GM13976 (cell line): Measurements from ENCODE around the gene MECR.
"Not testable (repeated sequence)": the region's sequence is repeated elsewhere in the genome, so short reads cannot be mapped to it uniquely, and the experiment has no call there.

Experiments
- DNase-seq: peaks from one replicate; pipeline ENCODE4 v3.0.0; 2012; ENCODE audit warnings: low spot score
- CTCF ChIP-seq: IDR thresholded peaks from 2 replicates; pipeline ENCODE4 v1.5.1; 2012; ENCODE audit warnings: borderline replicate concordance, mild to moderate bottlenecking; ENCODE audit not compliant: insufficient read depth; ENCODE audit errors: extremely low read depth, missing control alignments, control extremely low read depth
- in situ Hi-C: fragments of 300-500 bp; cut with MboI; formaldehyde crosslinking; loops from one replicate; pipeline ENCODE4 v1.12.0; 2022; ENCODE audit warnings: low sequenced_read_pairs, mixed read lengths, inconsistent platforms; ENCODE audit not compliant: unreplicated experiment

MECR gene

GRCh38 chr1:29237129-29237821, 6.5 kb upstream of the MECR start:
- peak; percentile 48 for DNase-seq
- no peak for TF ChIP-seq CTCF
- in situ Hi-C loops: loop anchor here (25.0 kb wide), 1 partner anchor 1475 kb away; the partner anchor contains the start of gene MATN1

GRCh38 chr1:29236712-29237128, 6.0 kb upstream of the MECR start:
- no peak for TF ChIP-seq CTCF
- in situ Hi-C loops: loop anchor here (25.0 kb wide), 1 partner anchor 1476 kb away; the partner anchor contains the start of gene MATN1
- DNase-seq: peak; percentile 41

GRCh38 chr1:29235955-29236711, 5.4 kb upstream of the MECR start, which contains the start of gene PTPRU:
TSS of gene PTPRU (plus strand) at chr1:29236522. CDS start at chr1:29236645, 123 bp downstream.
- in situ Hi-C loops: loop anchor here (25.0 kb wide), 1 partner anchor 1476 kb away; the partner anchor contains the start of gene MATN1
- peak; percentile 95 for DNase-seq
- TF ChIP-seq CTCF: peak; percentile 97

- in situ Hi-C loops: loop anchor here (25.0 kb wide), 1 partner anchor 1477 kb away; the partner anchor contains the start of gene MATN1
- not testable (repeated sequence) for DNase-seq
Measured at GRCh38 chr1:29234881-29235280, 4.1 kb upstream of the MECR start.

GRCh38 chr1:29234471-29234870, 3.7 kb upstream of the MECR start:
- no peak for TF ChIP-seq CTCF
- no peak for DNase-seq
- in situ Hi-C loops: loop anchor here (25.0 kb wide), 1 partner anchor 1478 kb away; the partner anchor contains the start of gene MATN1

- DNase-seq: no peak
- TF ChIP-seq CTCF: no peak
- in situ Hi-C loops: loop anchor here (25.0 kb wide), 1 partner anchor 1479 kb away; the partner anchor contains the start of gene MATN1
Measured at GRCh38 chr1:29233693-29234092, 3.0 kb upstream of the MECR start.
